NOMO-1 (cell line): ENCODE data around the gene ASXL1.

ENCODE experiments used
- DNase-seq, 2 experiments: peaks; one replicate each; lab custom pipeline; 2025; ENCODE audit not compliant: unreplicated experiment in 2 of 2; lab: John Stamatoyannopoulos, UW

The ASXL1 gene

GRCh38 chr20:32476684-32477593 is 118.8 kb downstream of the ASXL1 start:
- no peak for DNase-seq

GRCh38 chr20:32477594-32478512 is 119.7 kb downstream of the ASXL1 start:
- DNase-seq: no peak

GRCh38 chr20:32478576-32478975 is 120.4 kb downstream of the ASXL1 start:
- DNase-seq: no peak

- DNase-seq: no peak
Measured at GRCh38 chr20:32479012-32479411, 120.9 kb downstream of the ASXL1 start.

- no peak for DNase-seq
Measured at GRCh38 chr20:32479697-32480171, 121.6 kb downstream of the ASXL1 start.

- no peak for DNase-seq
Measured at GRCh38 chr20:32480371-32481241, 122.5 kb downstream of the ASXL1 start.

- DNase-seq: no peak
Measured at GRCh38 chr20:32481311-32482142, 123.4 kb downstream of the ASXL1 start.

- DNase-seq: no peak
Measured at GRCh38 chr20:32482143-32482441, 124.0 kb downstream of the ASXL1 start.

- DNase-seq: peak; percentile 49 to 61
Measured at GRCh38 chr20:32482442-32483261, 124.5 kb downstream of the ASXL1 start.

- DNase-seq: peak; percentile 12 to 26
Measured at GRCh38 chr20:32483351-32484224, 125.5 kb downstream of the ASXL1 start.

GRCh38 chr20:32484225-32484957 is 126.3 kb downstream of the ASXL1 start:
- DNase-seq: no peak

GRCh38 chr20:32484958-32485769 is 127.0 kb downstream of the ASXL1 start:
- peak; percentile 64 to 83 for DNase-seq

- DNase-seq: no peak
Measured at GRCh38 chr20:32485770-32486478, 127.8 kb downstream of the ASXL1 start.

GRCh38 chr20:32487381-32487780 is 129.2 kb downstream of the ASXL1 start:
- DNase-seq: no peak

- DNase-seq: no peak
Measured at GRCh38 chr20:32488066-32488838, 130.1 kb downstream of the ASXL1 start.
